Measurements from ENCODE around the gene NECTIN1. TPM values are rescaled to one million over a fixed set of nuclear protein-coding genes. Genes with fewer than 3 reads are reported as not detected.

NECTIN1 gene
- total RNA-seq, 1 donor, result 5.8 TPM

DNA sequence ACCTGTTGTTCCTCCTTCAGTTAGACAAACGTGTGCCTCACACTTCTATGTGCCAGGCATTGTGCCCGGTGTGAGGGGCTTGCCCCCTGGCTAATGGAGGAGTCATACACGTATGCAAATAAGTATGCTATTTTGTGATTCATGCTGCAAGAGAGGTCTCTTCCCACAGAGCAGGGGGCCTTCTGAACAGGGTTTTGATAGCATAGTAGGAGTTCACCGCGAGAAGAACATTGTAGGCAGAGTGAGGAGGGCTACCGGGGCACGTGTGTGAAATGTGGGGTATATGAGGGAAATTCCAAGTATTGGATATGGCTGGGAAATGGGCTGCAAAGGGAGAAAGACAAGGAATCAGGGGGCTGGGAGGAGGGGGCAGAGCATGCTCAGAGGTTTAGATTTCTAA, 84.5 kb downstream of the NECTIN1 start:
- Histone ChIP-seq H3K4me2 (ENCODE audit: insufficient read depth, low read length) (no peak overlapping the region), H3K79me2 (ENCODE audit: insufficient read depth, low read length) (no peaks in the 10 kb centered on the region), H3K9me3 (ENCODE audit: low read depth, low read length) (no peaks in the 10 kb centered on the region), H3K27me3 (ENCODE audit: insufficient read depth, low read length) (peaks cover 8% of the 10 kb centered on the region), H2AFZ (ENCODE audit: low read length) (no peak overlapping the region), H3K27ac (ENCODE audit: low read depth, low read length) (no peak overlapping the region), H3K36me3 (ENCODE audit: insufficient read depth, low read length) (no peaks in the 10 kb centered on the region), H3K4me1 (ENCODE audit: insufficient read depth, low read length) (no peaks in the 10 kb centered on the region), H3K4me3 (ENCODE audit: insufficient read depth, low read length) (no peak overlapping the region), H4K20me1 (ENCODE audit: insufficient read depth, low read length) (no peaks in the 10 kb centered on the region)
- TF ChIP-seq, protein P1, sequence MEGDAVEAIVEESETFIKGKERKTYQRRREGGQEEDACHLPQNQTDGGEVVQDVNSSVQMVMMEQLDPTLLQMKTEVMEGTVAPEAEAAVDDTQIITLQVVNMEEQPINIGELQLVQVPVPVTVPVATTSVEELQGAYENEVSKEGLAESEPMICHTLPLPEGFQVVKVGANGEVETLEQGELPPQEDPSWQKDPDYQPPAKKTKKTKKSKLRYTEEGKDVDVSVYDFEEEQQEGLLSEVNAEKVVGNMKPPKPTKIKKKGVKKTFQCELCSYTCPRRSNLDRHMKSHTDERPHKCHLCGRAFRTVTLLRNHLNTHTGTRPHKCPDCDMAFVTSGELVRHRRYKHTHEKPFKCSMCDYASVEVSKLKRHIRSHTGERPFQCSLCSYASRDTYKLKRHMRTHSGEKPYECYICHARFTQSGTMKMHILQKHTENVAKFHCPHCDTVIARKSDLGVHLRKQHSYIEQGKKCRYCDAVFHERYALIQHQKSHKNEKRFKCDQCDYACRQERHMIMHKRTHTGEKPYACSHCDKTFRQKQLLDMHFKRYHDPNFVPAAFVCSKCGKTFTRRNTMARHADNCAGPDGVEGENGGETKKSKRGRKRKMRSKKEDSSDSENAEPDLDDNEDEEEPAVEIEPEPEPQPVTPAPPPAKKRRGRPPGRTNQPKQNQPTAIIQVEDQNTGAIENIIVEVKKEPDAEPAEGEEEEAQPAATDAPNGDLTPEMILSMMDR (IDR thresholded peaks at IDR 0.05; ENCODE audit: extremely low read depth, low read depth, low read length), result no peak
- DNase-seq (ENCODE audit: insufficient read length, low spot score, missing footprints), result no peak

DNA sequence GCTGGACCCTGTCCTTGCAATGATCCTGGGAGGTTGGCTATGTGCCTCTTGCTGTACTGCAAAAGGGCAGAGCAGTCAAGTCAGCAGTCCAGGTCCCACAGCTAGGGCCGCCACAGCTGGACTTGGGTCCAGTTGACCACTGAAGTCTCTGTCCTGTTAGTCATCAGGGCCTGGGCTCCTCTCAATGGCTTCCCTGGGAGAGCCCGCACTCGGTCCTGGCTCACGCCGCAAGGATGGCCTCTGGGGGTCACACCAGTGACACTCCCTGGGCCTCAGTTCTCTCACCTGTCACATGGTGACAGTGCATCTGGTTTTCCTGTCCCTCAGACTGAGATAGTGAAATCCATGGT, 85.1 kb downstream of the NECTIN1 start:
- H2AFZ ChIP-seq (ENCODE audit: low read length), result no peak overlapping the region
- TF ChIP-seq, protein P1 (IDR thresholded peaks at IDR 0.05; ENCODE audit: extremely low read depth, low read depth, low read length), result no peak
- no peak overlapping the region for H3K4me2 ChIP-seq (ENCODE audit: insufficient read depth, low read length)
- H3K27ac ChIP-seq (ENCODE audit: low read depth, low read length), result no peak overlapping the region
- H3K79me2 ChIP-seq (ENCODE audit: insufficient read depth, low read length), result no peaks in the 10 kb centered on the region
- peaks cover 8% of the 10 kb centered on the region for H3K27me3 ChIP-seq (ENCODE audit: insufficient read depth, low read length)
- no peaks in the 10 kb centered on the region for H3K9me3 ChIP-seq (ENCODE audit: low read depth, low read length)
- no peak overlapping the region for H3K4me3 ChIP-seq (ENCODE audit: insufficient read depth, low read length)
- H3K4me1 ChIP-seq (ENCODE audit: insufficient read depth, low read length), result no peaks in the 10 kb centered on the region
- peak; percentile 22 for DNase-seq (ENCODE audit: insufficient read length, low spot score, missing footprints)
- no peaks in the 10 kb centered on the region for H3K36me3 ChIP-seq (ENCODE audit: insufficient read depth, low read length)
- no peaks in the 10 kb centered on the region for H4K20me1 ChIP-seq (ENCODE audit: insufficient read depth, low read length)

DNA sequence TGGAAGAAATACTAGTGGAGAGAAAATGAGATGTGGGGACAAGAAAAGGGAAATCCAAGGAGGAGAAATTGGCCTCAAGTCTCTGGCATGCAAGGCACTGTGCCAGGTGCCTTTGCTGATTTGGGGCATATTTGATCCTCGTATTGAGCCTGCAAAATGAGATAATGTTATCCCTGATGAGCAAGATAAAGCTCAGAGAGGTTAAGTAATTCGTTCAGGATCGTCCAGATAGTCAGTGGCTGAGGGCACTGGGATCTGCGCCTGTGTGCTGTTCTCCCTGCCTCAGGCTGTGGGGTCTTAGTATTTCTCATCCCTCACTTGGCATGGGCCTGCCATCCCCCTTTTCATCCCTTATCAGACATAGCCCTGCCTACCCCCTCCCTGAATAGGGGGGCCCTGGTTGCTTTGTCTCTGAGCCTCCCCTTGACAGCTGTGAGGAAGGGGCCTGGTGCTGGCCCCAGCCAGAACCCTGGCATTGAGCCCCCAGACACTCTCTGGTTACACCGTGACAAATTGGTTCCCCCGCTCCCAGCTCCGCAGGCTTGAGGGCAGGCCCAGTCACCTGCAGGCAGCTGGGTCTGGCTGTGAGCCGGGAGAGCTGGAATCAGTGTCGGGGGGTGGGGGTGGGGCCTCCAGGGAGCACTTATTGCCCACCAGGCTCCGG, 85.7 kb downstream of the NECTIN1 start:
- no peak overlapping the region for H2AFZ ChIP-seq (ENCODE audit: low read length)
- H3K4me3 ChIP-seq (ENCODE audit: insufficient read depth, low read length), result no peak overlapping the region
- H3K79me2 ChIP-seq (ENCODE audit: insufficient read depth, low read length), result no peaks in the 10 kb centered on the region
- no peak overlapping the region for H3K4me2 ChIP-seq (ENCODE audit: insufficient read depth, low read length)
- H3K36me3 ChIP-seq (ENCODE audit: insufficient read depth, low read length), result no peaks in the 10 kb centered on the region
- no peaks in the 10 kb centered on the region for H3K9me3 ChIP-seq (ENCODE audit: low read depth, low read length)
- peak; percentile 27 for DNase-seq (ENCODE audit: insufficient read length, low spot score, missing footprints)
- peaks cover 8% of the 10 kb centered on the region for H3K27me3 ChIP-seq (ENCODE audit: insufficient read depth, low read length)
- no peaks in the 10 kb centered on the region for H4K20me1 ChIP-seq (ENCODE audit: insufficient read depth, low read length)
- no peak overlapping the region for H3K27ac ChIP-seq (ENCODE audit: low read depth, low read length)
- H3K4me1 ChIP-seq (ENCODE audit: insufficient read depth, low read length), result no peaks in the 10 kb centered on the region
- TF ChIP-seq, protein P1 (IDR thresholded peaks at IDR 0.05; ENCODE audit: extremely low read depth, low read depth, low read length), result no peak

DNA sequence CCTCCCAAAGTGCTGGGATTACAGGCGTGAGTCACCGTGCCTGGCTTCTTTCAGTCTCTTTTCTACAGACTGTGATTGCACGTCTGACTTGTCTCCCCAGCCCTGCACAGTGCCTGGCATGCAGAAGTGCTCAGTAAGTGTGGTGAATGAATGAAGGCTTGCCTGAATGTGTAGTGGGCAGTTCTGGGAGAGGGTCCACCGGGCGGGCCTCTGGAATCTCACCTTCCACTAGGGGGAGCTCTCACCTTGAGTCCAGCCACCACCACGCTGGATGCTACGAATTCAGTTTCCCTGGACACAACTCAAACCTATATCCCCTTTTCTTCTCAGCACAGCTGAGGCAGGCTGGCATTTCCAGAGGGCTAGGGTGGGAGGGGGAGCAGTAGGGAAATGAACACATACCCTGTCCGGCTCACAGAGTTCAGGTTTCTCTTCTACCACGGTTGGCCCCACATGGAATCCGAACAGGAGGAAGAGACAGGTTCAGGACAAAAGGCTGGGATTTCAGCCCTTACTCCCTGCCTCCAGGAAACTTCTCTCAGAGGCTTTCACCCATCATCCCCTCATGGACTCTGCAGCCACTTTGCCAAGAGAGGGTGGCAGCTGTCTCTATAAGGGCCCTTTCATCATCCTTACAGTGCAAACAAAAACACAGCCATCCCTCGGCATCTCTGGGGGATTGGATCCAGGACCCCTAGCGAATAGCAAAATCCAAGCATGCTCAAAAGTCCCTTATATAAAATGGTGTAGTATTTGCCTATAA, 86.8 kb downstream of the NECTIN1 start:
- TF ChIP-seq, protein P1 (IDR thresholded peaks at IDR 0.05; ENCODE audit: extremely low read depth, low read depth, low read length), result peak; percentile 44
- Histone ChIP-seq H2AFZ (ENCODE audit: low read length) (no peak overlapping the region), H3K36me3 (ENCODE audit: insufficient read depth, low read length) (no peaks in the 10 kb centered on the region), H3K27ac (ENCODE audit: low read depth, low read length) (no peak overlapping the region), H3K79me2 (ENCODE audit: insufficient read depth, low read length) (no peaks in the 10 kb centered on the region), H4K20me1 (ENCODE audit: insufficient read depth, low read length) (no peaks in the 10 kb centered on the region), H3K4me2 (ENCODE audit: insufficient read depth, low read length) (no peak overlapping the region), H3K4me3 (ENCODE audit: insufficient read depth, low read length) (no peak overlapping the region), H3K27me3 (ENCODE audit: insufficient read depth, low read length) (peaks cover 10% of the 10 kb centered on the region), H3K9me3 (ENCODE audit: low read depth, low read length) (no peaks in the 10 kb centered on the region), H3K4me1 (ENCODE audit: insufficient read depth, low read length) (no peaks in the 10 kb centered on the region)
- peak; percentile 78 for DNase-seq (ENCODE audit: insufficient read length, low spot score, missing footprints)
